SK-N-SH (cell line): ENCODE data around the gene OR10V1. TPM values are rescaled to one million over a fixed set of nuclear protein-coding genes. Genes with fewer than 3 reads are reported as not detected.

Source experiments
- CTCF ChIA-PET: fragments of 300-600, 350-600 bp; formaldehyde crosslinking; extraction: SDS; loops from one replicate; lab custom pipeline; 2021; lab: Yijun Ruan, JAX
- POLR2A ChIA-PET: fragments of 350-600 bp; sonication (Branson Sonifier 250); formaldehyde crosslinking; extraction: SDS; loops from one replicate; lab custom pipeline; 2020; ENCODE audit warnings: antibody characterized with exemption, inconsistent platforms; lab: Yijun Ruan, JAX
- DNase-seq: peaks from one replicate; pipeline ENCODE4 v3.0.0; 2012
- H2AFZ ChIP-seq: fragments of 200-600 bp; sonication (generic); 2 replicates; pipeline ENCODE4 v1.8.1; 2016; ENCODE audit warnings: antibody characterized with exemption, mild to moderate bottlenecking, low read depth
- H3F3A ChIP-seq: fragments of 200-600 bp; sonication (generic); replicated peaks from 2 replicates; pipeline ENCODE3; 2016; ENCODE audit warnings: antibody characterized with exemption, mild to moderate bottlenecking; ENCODE audit not compliant: insufficient read depth
- H3K27ac ChIP-seq, 2 experiments: fragments of 200-500 bp in 1 of 2; fragments of 200-600 bp in 1 of 2; sonication (Bioruptor generic) in 1 of 2; sonication (generic), shearing (Covaris generic) in 1 of 2; 2 replicates each; pipeline versions ENCODE4 v1.5.1 to v1.6.1; 2014 to 2016; ENCODE audit warnings: low read depth in 2 of 2, inconsistent platforms in 1 of 2, low read length in 1 of 2, mild to moderate bottlenecking in 1 of 2, mixed read lengths in 1 of 2
- H3K27me3 ChIP-seq: fragments of 200-600 bp; sonication (generic), shearing (Covaris generic); 2 replicates; pipeline ENCODE4 v1.6.1; 2016; ENCODE audit warnings: mixed run types; ENCODE audit not compliant: insufficient read depth
- H3K36me3 ChIP-seq, 2 experiments: fragments of 200-500 bp in 1 of 2; fragments of 200-600 bp in 1 of 2; sonication (Bioruptor generic) in 1 of 2; sonication (generic) in 1 of 2; replicated peaks in 1 of 2; 2 replicates each; pipeline versions ENCODE3 to v1.5.1; 2014 to 2016; ENCODE audit warnings: low read length in 1 of 2, mild to moderate bottlenecking in 1 of 2; ENCODE audit not compliant: insufficient read depth in 2 of 2, control insufficient read depth in 1 of 2
- H3K4me1 ChIP-seq, 2 experiments: fragments of 200-500 bp in 1 of 2; fragments of 200-600 bp in 1 of 2; sonication (Bioruptor generic) in 1 of 2; sonication (generic), shearing (Covaris generic) in 1 of 2; 2 replicates each; pipeline versions ENCODE4 v1.5.1 to v1.6.1; 2014 to 2016; ENCODE audit warnings: low read depth in 1 of 2, low read length in 1 of 2, mixed run types in 1 of 2; ENCODE audit not compliant: insufficient read depth in 2 of 2, control insufficient read depth in 1 of 2
- H3K4me2 ChIP-seq: fragments of 200-600 bp; sonication (generic), shearing (Covaris generic); 2 replicates; pipeline ENCODE4 v1.6.1; 2017; ENCODE audit warnings: mixed run types
- H3K4me3 ChIP-seq, 2 experiments: fragments of 200-500 bp in 1 of 2; fragments of 200-600 bp in 1 of 2; sonication (Bioruptor generic) in 1 of 2; sonication (generic), shearing (Covaris generic) in 1 of 2; 2 replicates each; pipeline versions ENCODE4 v1.5.1 to v1.8.1; 2014 to 2016; ENCODE audit warnings: low read depth in 2 of 2, inconsistent platforms in 1 of 2, low read length in 1 of 2, mild to moderate bottlenecking in 1 of 2, mixed read lengths in 1 of 2, moderate library complexity in 1 of 2
- H3K79me2 ChIP-seq: fragments of 200-600 bp; sonication (generic); 2 replicates; pipeline ENCODE4 v1.8.1; 2017; ENCODE audit warnings: mild to moderate bottlenecking; ENCODE audit not compliant: insufficient read depth
- H3K9ac ChIP-seq: fragments of 200-600 bp; sonication (generic); 2 replicates; pipeline ENCODE4 v1.6.1; 2017; ENCODE audit warnings: mixed run types
- H3K9me2 ChIP-seq: fragments of 200-600 bp; sonication (generic); 2 replicates; pipeline ENCODE4 v1.6.1; 2017; ENCODE audit warnings: mixed run types
- H3K9me3 ChIP-seq: fragments of 200-600 bp; sonication (generic); 2 replicates; pipeline ENCODE4 v1.6.1; 2017; ENCODE audit warnings: mixed run types, mild to moderate bottlenecking, moderate library complexity
- H4K20me1 ChIP-seq: fragments of 200-600 bp; sonication (generic); 2 replicates; pipeline ENCODE4 v1.6.1; 2017; ENCODE audit warnings: mild to moderate bottlenecking, mixed run types; ENCODE audit not compliant: insufficient read depth
- EP300 ChIP-seq, 2 experiments: IDR thresholded peaks; 2 replicates each; pipeline versions ENCODE4 v1.4.0 to v1.6.1; 2012; ENCODE audit warnings: borderline replicate concordance in 1 of 2, low read depth in 1 of 2, low read length in 1 of 2
- EZH2phosphoT487 ChIP-seq: fragments of 200-600 bp; sonication (generic); IDR thresholded peaks from 2 replicates; pipeline ENCODE4 v1.6.1; 2017; ENCODE audit warnings: low read depth, mixed run types, mild to moderate bottlenecking, antibody characterized with exemption, moderate library complexity, borderline replicate concordance
- FOXM1 ChIP-seq: IDR thresholded peaks from 2 replicates; pipeline ENCODE4 v1.4.0; 2012; ENCODE audit warnings: low read depth, mild to moderate bottlenecking
- IRF3 ChIP-seq: fragments of 150-350 bp; IDR thresholded peaks from 2 replicates; pipeline ENCODE4 v1.6.1; 2016; ENCODE audit warnings: mild to moderate bottlenecking, low read depth, low read length
- JUND ChIP-seq: IDR thresholded peaks from 2 replicates; pipeline ENCODE4 v1.4.0; 2012
- SIN3A ChIP-seq: IDR thresholded peaks from 2 replicates; pipeline ENCODE4 v1.6.1; 2012; ENCODE audit warnings: low read depth, mild to moderate bottlenecking, low read length, moderate library complexity, borderline replicate concordance
- SMC3 ChIP-seq: IDR thresholded peaks from 2 replicates; pipeline ENCODE4 v1.6.1; 2012; ENCODE audit warnings: low read depth, low read length, improper control_type of control experiment
- YY1 ChIP-seq: IDR thresholded peaks from 2 replicates; pipeline ENCODE4 v1.4.0; 2012; ENCODE audit warnings: low read depth, mild to moderate bottlenecking
- ZBTB33 ChIP-seq: IDR thresholded peaks from 2 replicates; pipeline ENCODE4 v1.4.0; 2012; ENCODE audit warnings: low read depth, borderline replicate concordance
- WGBS: methylation state at CpG from one replicate; pipeline ENCODE4 v1.1.6; 2017; ENCODE audit warnings: low lambda C conversion rate; 5-methylcytosine and 5-hydroxymethylcytosine counted together
- polyA plus RNA-seq, 3 experiments: library from polyadenylated mRNA; depleted of rRNA; stranded (reverse); fragments of >200 nt; gene quantifications; 2 replicates each; pipeline ENCODE4 v1.2.3, GENCODE V29; 2012
- TF ChIP-seq, protein P1 (sequence below): IDR thresholded peaks from 2 replicates; pipeline ENCODE4 v1.6.1; 2012; ENCODE audit warnings: mild to moderate bottlenecking, low read depth, low read length, moderate library complexity

Gene OR10V1
- polyA plus RNA-seq, 1 of the 3 experiments (the other 2 are of a cell fraction) = not detected

- Histone ChIP-seq H3K79me2 (peaks cover 4% of the 10 kb centered on the region; the same call in 1 of the 2 replicates), H3K4me2 (no peak overlapping the region), H3F3A (no peaks in the 10 kb centered on the region), H3K9me3 (no peaks in the 10 kb centered on the region), H2AFZ (no peak overlapping the region), H3K9ac (no peak overlapping the region), H3K4me1 (peaks cover 5 to 6% of the 10 kb centered on the region in 2 experiments; a peak in 1 of 4 replicates), H3K9me2 (no peaks in the 10 kb centered on the region), H4K20me1 (no peaks in the 10 kb centered on the region), H3K4me3 (no peak overlapping the region), H3K27ac (no peak overlapping the region), H3K36me3 (no peaks in the 10 kb centered on the region), H3K27me3 (no peaks in the 10 kb centered on the region)
- ChIA-PET POLR2A (no interaction called here), CTCF (interaction anchor here (0.5 kb wide), 1 partner anchor 44 kb away, joined by 3 read pairs; no protein-coding TSS in a partner anchor)
- DNase-seq = no peak
- WGBS = 68% methylated on average over 2 of the region's 2 CpGs
- TF ChIP-seq, protein P1, sequence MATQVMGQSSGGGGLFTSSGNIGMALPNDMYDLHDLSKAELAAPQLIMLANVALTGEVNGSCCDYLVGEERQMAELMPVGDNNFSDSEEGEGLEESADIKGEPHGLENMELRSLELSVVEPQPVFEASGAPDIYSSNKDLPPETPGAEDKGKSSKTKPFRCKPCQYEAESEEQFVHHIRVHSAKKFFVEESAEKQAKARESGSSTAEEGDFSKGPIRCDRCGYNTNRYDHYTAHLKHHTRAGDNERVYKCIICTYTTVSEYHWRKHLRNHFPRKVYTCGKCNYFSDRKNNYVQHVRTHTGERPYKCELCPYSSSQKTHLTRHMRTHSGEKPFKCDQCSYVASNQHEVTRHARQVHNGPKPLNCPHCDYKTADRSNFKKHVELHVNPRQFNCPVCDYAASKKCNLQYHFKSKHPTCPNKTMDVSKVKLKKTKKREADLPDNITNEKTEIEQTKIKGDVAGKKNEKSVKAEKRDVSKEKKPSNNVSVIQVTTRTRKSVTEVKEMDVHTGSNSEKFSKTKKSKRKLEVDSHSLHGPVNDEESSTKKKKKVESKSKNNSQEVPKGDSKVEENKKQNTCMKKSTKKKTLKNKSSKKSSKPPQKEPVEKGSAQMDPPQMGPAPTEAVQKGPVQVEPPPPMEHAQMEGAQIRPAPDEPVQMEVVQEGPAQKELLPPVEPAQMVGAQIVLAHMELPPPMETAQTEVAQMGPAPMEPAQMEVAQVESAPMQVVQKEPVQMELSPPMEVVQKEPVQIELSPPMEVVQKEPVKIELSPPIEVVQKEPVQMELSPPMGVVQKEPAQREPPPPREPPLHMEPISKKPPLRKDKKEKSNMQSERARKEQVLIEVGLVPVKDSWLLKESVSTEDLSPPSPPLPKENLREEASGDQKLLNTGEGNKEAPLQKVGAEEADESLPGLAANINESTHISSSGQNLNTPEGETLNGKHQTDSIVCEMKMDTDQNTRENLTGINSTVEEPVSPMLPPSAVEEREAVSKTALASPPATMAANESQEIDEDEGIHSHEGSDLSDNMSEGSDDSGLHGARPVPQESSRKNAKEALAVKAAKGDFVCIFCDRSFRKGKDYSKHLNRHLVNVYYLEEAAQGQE = no peak
- no peak for TF ChIP-seq SMC3
- TF ChIP-seq FOXM1 = no peak
- TF ChIP-seq YY1 = no peak
- TF ChIP-seq JUND = no peak
- TF ChIP-seq ZBTB33 = no peak
- no peak for TF ChIP-seq EP300 (IDR thresholded peaks at IDR 0.05; ENCODE audit: borderline replicate concordance in 1 of 2, low read depth in 1 of 2, low read length in 1 of 2)
- TF ChIP-seq IRF3 = no peak
- TF ChIP-seq EZH2phosphoT487 = no peak
- no peak for TF ChIP-seq SIN3A
Measured at GRCh38 chr11:59673291-59673690, 40.4 kb downstream of the OR10V1 start.
